MM.1S (cell line): Measurements from ENCODE around the gene CSDE1.
A peak's percentile ranks its signal among the peaks of the same experiment; 100 is the strongest.
"Not testable (repeated sequence)": the region's sequence is repeated elsewhere in the genome, so short reads cannot be mapped to it uniquely, and the experiment has no call there.

Source experiments
- DNase-seq: peaks from one replicate; pipeline ENCODE4 v3.0.0-alpha.2; 2015
- H2AFZ ChIP-seq: fragments of 300-600 bp; sonication (generic); 2 replicates; pipeline ENCODE4 v1.6.0; 2016; ENCODE audit warnings: antibody characterized with exemption, low read length
- H3F3A ChIP-seq: fragments of 300-600 bp; sonication (generic); 2 replicates; pipeline ENCODE4 v1.6.1; 2016; ENCODE audit warnings: mild to moderate bottlenecking, antibody characterized with exemption, low read length, moderate library complexity, mixed read lengths; ENCODE audit not compliant: insufficient read depth
- H3K27ac ChIP-seq: fragments of 300-600 bp; sonication (generic); 2 replicates; pipeline ENCODE4 v1.5.1; 2016; ENCODE audit warnings: mild to moderate bottlenecking, low read length
- H3K27me3 ChIP-seq: fragments of 300-600 bp; sonication (generic); replicated peaks from 2 replicates; pipeline ENCODE4 v1.6.0; 2016; ENCODE audit warnings: low read length; ENCODE audit not compliant: insufficient read depth
- H3K36me3 ChIP-seq: fragments of 300-600 bp; sonication (generic); replicated peaks from 2 replicates; pipeline ENCODE4 v1.6.1; 2016; ENCODE audit warnings: mild to moderate bottlenecking, low read length, mixed read lengths; ENCODE audit not compliant: insufficient read depth
- H3K4me1 ChIP-seq: fragments of 300-600 bp; sonication (generic); 2 replicates; pipeline ENCODE4 v1.6.1; 2016; ENCODE audit warnings: low read length, mixed read lengths
- H3K4me2 ChIP-seq: fragments of 300-600 bp; sonication (generic); 2 replicates; pipeline ENCODE4 v1.6.0; 2016; ENCODE audit warnings: low read depth, low read length
- H3K4me3 ChIP-seq: fragments of 300-600 bp; sonication (generic); 2 replicates; pipeline ENCODE4 v1.5.1; 2016; ENCODE audit warnings: low read length, mixed read lengths
- H3K79me2 ChIP-seq: fragments of 300-600 bp; sonication (generic); 2 replicates; pipeline ENCODE4 v1.6.1; 2016; ENCODE audit warnings: mixed run types, low read length, mixed read lengths
- H3K9ac ChIP-seq: fragments of 300-600 bp; sonication (generic); 2 replicates; pipeline ENCODE4 v1.6.1; 2016; ENCODE audit warnings: low read length, mixed read lengths
- H3K9me2 ChIP-seq: fragments of 300-600 bp; sonication (generic); replicated peaks from 2 replicates; pipeline ENCODE4 v1.6.1; 2016; ENCODE audit warnings: mild to moderate bottlenecking, low read length, mixed read lengths; ENCODE audit not compliant: insufficient read depth
- H3K9me3 ChIP-seq: fragments of 300-600 bp; sonication (generic); replicated peaks from 2 replicates; pipeline ENCODE4 v1.6.1; 2016; ENCODE audit warnings: mild to moderate bottlenecking, low read length, mixed read lengths; ENCODE audit not compliant: insufficient read depth
- H4K20me1 ChIP-seq: fragments of 300-600 bp; sonication (generic); 2 replicates; pipeline ENCODE4 v1.6.1; 2016; ENCODE audit warnings: mild to moderate bottlenecking, low read length, moderate library complexity, mixed read lengths; ENCODE audit not compliant: insufficient read depth
- EZH2 ChIP-seq: fragments of 300-600 bp; sonication (generic); optimal IDR thresholded peaks from 2 replicates; pipeline ENCODE3; 2017; ENCODE audit warnings: low read depth, mild to moderate bottlenecking, antibody characterized with exemption, low read length, mixed read lengths
- EZH2phosphoT487 ChIP-seq: fragments of 300-600 bp; sonication (generic); IDR thresholded peaks from 2 replicates; pipeline ENCODE4 v1.6.1; 2018; ENCODE audit warnings: antibody characterized with exemption, low read length
- TF ChIP-seq, protein P1 (sequence below): fragments of 300-600 bp; sonication (generic); IDR thresholded peaks from 2 replicates; pipeline ENCODE4 v1.5.1; 2016; ENCODE audit warnings: antibody characterized with exemption, low read length, mixed read lengths

The CSDE1 gene

GRCh38 chr1:114757455-114758255 is at the start of gene CSDE1:
TSS of gene CSDE1 (minus strand) at chr1:114757984. CDS start at chr1:114739890, 18,094 bp downstream.
- Histone ChIP-seq H3K27me3 (no peaks in the 10 kb centered on the region), H2AFZ (peak within 1 kb of the TSS; percentile 89), H3K4me3 (peak within 1 kb of the TSS; percentile 99), H3K27ac (peak within 1 kb of the TSS; percentile 92), H3K4me1 (peaks cover 18% of the 10 kb centered on the region; the same call in 1 of the 2 replicates), H3F3A (peaks cover 19% of the 10 kb centered on the region), H4K20me1 (peaks cover 21% of the 10 kb centered on the region), H3K36me3 (no peaks in the 10 kb centered on the region), H3K9me3 (no peaks in the 10 kb centered on the region), H3K9ac (peak within 1 kb of the TSS; percentile 99), H3K4me2 (peak within 1 kb of the TSS; percentile 82), H3K9me2 (no peaks in the 10 kb centered on the region), H3K79me2 (peaks cover 49% of the 10 kb centered on the region)
- TF ChIP-seq, protein P1, sequence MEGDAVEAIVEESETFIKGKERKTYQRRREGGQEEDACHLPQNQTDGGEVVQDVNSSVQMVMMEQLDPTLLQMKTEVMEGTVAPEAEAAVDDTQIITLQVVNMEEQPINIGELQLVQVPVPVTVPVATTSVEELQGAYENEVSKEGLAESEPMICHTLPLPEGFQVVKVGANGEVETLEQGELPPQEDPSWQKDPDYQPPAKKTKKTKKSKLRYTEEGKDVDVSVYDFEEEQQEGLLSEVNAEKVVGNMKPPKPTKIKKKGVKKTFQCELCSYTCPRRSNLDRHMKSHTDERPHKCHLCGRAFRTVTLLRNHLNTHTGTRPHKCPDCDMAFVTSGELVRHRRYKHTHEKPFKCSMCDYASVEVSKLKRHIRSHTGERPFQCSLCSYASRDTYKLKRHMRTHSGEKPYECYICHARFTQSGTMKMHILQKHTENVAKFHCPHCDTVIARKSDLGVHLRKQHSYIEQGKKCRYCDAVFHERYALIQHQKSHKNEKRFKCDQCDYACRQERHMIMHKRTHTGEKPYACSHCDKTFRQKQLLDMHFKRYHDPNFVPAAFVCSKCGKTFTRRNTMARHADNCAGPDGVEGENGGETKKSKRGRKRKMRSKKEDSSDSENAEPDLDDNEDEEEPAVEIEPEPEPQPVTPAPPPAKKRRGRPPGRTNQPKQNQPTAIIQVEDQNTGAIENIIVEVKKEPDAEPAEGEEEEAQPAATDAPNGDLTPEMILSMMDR: peak; percentile 47
- TF ChIP-seq EZH2phosphoT487: no peak
- DNase-seq: peak; percentile 96

DNA sequence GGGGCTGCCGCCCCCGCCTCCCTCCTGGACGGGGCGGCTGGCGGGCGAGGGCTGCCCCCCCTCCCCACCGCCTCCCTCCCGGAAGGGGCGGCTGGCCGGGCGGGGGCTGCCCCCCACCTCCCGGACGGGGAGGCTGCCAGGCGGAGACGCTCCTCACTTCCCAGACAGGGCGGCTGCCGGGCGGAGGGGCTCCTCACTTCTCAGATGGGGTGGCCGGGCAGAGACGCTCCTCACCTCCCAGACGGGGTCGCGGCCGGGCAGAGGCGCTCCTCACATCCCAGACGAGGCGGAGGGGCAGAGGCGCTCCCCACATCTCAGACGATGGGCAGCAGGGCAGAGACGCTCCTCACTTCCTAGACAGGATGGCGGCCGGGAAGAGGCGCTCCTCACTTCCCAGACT is 46.7 kb upstream of the CSDE1 start:
- not testable (repeated sequence) for H3K9ac ChIP-seq, H3K9me2 ChIP-seq, H3K27me3 ChIP-seq

DNA sequence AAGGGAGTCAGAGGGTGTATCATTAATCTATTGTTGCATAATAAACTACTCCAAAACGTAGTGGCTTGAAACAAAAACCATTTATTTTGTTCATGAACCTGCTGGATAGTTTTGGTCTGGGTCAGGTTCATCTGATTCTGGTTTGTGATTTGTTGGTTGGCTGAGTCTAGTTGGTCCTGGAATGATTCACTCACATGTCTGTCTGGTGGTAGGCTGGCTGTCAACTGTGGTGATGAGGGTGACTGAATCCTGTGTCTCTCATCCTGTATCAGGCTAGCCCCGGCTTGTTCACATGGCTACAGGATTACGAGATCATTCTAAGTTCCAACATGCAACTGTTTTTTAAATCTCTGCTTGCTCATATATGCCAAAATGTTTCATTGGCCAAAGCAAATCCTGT is 45.2 kb upstream of the CSDE1 start:
- Histone ChIP-seq H4K20me1 (no peaks in the 10 kb centered on the region), H3K4me3 (no peak overlapping the region)
- DNase-seq: no peak

More for the DNA sequence above, 46.7 kb upstream of the CSDE1 start:
- not testable (repeated sequence) for H3K36me3 ChIP-seq, H3K79me2 ChIP-seq, H4K20me1 ChIP-seq, H3K27ac ChIP-seq, H3K4me2 ChIP-seq, H3K4me3 ChIP-seq, DNase-seq, H3K9me3 ChIP-seq, H3F3A ChIP-seq, H3K4me1 ChIP-seq, H2AFZ ChIP-seq

GRCh38 chr1:114794038-114794437 is 36.3 kb upstream of the CSDE1 start:
- H3F3A ChIP-seq: no peaks in the 10 kb centered on the region
- no peak overlapping the region for H3K4me2 ChIP-seq
- H3K36me3 ChIP-seq: no peaks in the 10 kb centered on the region
- H3K4me1 ChIP-seq: no peaks in the 10 kb centered on the region
- TF ChIP-seq EZH2 (no peak), EZH2phosphoT487 (no peak)
- TF ChIP-seq, protein P1: no peak
- H3K9ac ChIP-seq: no peak overlapping the region
- H3K9me3 ChIP-seq: no peaks in the 10 kb centered on the region
- H3K27ac ChIP-seq: no peak overlapping the region
- H3K79me2 ChIP-seq: no peaks in the 10 kb centered on the region
- no peaks in the 10 kb centered on the region for H4K20me1 ChIP-seq
- no peaks in the 10 kb centered on the region for H3K27me3 ChIP-seq
- H3K9me2 ChIP-seq: no peaks in the 10 kb centered on the region
- no peak overlapping the region for H2AFZ ChIP-seq
- DNase-seq: no peak
- H3K4me3 ChIP-seq: no peak overlapping the region

More for the DNA sequence above, 45.2 kb upstream of the CSDE1 start:
- Histone ChIP-seq H3K4me1 (no peaks in the 10 kb centered on the region), H2AFZ (no peak overlapping the region), H3K9me2 (no peaks in the 10 kb centered on the region), H3K9ac (no peak overlapping the region), H3K4me2 (no peak overlapping the region), H3K36me3 (no peaks in the 10 kb centered on the region), H3K9me3 (no peaks in the 10 kb centered on the region), H3F3A (no peaks in the 10 kb centered on the region), H3K27me3 (no peaks in the 10 kb centered on the region), H3K27ac (no peak overlapping the region), H3K79me2 (no peaks in the 10 kb centered on the region)
- TF ChIP-seq EZH2phosphoT487 (no peak), EZH2 (no peak)
- TF ChIP-seq, protein P1: no peak

DNA sequence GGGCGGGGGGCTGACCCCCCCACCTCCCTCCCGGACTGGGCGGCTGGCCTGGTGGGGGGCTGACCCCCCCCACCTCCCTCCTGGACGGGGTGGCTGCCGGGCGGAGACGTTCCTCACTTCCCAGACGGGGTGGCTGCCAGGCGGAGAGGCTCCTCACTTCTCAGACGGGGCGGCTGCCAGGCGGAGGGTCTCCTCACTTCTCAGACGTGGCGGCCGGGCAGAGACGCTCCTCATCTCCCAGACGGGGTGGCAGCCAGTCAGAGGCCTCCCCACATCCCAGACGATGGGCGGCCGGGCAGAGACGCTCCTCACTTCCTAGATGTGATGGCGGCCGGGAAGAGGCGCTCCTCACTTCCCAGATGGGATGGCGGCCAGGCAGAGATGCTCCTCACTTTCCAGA is 32.8 kb upstream of the CSDE1 start:
- not testable (repeated sequence) for H3K27ac ChIP-seq, H3K9ac ChIP-seq, H3K4me3 ChIP-seq

More for the DNA sequence above, 32.8 kb upstream of the CSDE1 start:
- H3K36me3 ChIP-seq, H3K4me1 ChIP-seq, H3F3A ChIP-seq, H3K79me2 ChIP-seq, DNase-seq, H2AFZ ChIP-seq, H4K20me1 ChIP-seq, H3K4me2 ChIP-seq, H3K27me3 ChIP-seq, H3K9me3 ChIP-seq, H3K9me2 ChIP-seq: not testable (repeated sequence)
